Muscle of arm (tissue), 12 donors: ENCODE measurements around the gene PARD3B. TPM values are rescaled to one million over a fixed set of nuclear protein-coding genes. Genes with fewer than 3 reads are reported as not detected.

Experiments used
- DNase-seq: peaks from one replicate; pipeline ENCODE4 v3.0.0-alpha.2; 2013
- polyA plus RNA-seq, 12 donors: library from polyadenylated mRNA; unstranded; fragments of 120-200 nt; gene quantifications; one replicate each; pipeline ENCODE4 v1.2.1, GENCODE V29; 2013; ENCODE audit not compliant: insufficient read length in 12 of 12

Gene PARD3B
- polyA plus RNA-seq, 12 donors = 7.3 to 12.2 (median 8.5) TPM; not detected in 1

GRCh38 chr2:204834716-204835384 lies 289.6 kb downstream of the PARD3B start:
- DNase-seq = no peak

- no peak for DNase-seq
Measured at GRCh38 chr2:204835786-204836185, 290.5 kb downstream of the PARD3B start.

GRCh38 chr2:204840504-204840903 lies 295.2 kb downstream of the PARD3B start:
- DNase-seq = no peak

- no peak for DNase-seq
Measured at GRCh38 chr2:204842068-204842467, 296.8 kb downstream of the PARD3B start.

DNA sequence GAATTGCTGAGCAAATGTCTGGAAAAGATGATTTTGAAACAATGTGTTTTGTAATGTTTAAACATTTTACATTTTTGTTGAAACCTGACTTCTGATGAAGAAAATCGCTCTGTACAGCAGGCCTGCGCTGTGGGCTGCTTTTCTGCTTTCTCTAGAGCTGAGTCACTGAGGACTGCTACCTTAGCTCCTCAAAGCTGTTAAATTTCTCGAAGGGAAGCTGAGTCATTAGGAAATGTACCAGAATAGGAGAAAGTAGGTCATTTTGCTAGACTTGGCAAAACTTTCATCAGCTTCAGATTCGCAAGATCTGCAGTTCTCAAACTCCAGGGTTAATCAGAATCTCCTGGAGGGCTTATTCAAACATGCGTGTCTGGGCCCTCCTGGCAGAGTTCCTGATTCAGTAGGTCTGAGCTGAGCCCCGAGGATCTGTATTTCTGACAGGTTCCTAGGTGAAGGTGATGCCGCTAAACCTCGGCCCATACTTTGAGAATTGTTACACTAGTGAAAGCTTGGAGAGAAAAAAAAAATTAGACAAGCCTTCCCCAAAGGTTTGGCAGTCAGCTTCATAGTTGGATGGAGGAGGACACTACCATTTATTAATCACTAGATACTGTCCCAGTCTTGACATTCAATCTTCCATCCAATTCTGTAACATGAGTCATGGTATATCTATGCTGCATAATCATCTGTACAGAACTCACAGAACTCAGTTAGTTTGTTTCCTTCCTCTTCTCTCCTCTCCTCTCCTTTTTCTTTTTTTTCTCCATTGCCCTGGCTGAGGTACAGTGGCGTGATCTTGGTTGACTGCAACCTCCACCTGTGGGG lies 297.6 kb downstream of the PARD3B start:
- peak; percentile 49 for DNase-seq

GRCh38 chr2:204846471-204846870 lies 301.2 kb downstream of the PARD3B start:
- no peak for DNase-seq

DNA sequence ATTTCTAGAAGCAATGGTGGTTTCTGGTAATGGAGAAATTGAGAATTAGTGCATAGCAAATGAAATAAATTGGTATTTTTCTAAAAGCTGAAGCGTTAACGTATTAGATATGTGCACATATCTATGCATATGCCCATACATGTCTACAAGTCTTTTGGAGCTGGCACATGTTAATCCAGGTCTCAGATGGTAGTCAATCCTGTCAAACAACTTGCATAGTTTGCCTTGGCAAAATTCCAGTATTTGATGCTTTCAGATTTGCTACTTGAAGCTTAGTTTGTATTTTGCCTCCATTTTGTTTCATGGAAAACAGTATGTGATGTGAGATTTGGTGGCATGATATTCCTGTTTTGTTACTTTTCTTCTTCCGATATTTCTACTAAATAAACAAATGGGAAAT lies 304.6 kb downstream of the PARD3B start:
- DNase-seq = no peak

DNA sequence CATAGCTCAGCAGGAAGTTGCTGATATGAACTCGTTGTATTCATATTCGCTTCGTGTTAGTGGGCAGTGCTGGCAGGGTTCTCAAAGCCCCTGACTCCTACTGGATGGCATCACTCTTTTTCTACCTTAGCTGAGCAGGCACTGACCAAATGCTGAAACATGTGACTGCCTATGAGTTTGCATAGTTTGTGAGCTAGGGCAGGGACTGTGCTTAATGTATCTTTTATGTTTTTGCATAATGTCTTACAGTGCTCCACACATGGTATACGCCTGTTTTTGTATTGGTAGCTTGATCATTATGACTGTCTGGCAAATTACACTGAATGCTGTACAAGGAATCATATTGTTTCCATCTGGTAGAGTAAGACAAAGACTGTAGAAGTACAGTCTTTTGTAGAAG lies 305.3 kb downstream of the PARD3B start:
- peak; percentile 16 for DNase-seq

- DNase-seq = no peak
Measured at GRCh38 chr2:204853905-204854304, 308.6 kb downstream of the PARD3B start.

GRCh38 chr2:204860274-204860673 lies 315.0 kb downstream of the PARD3B start:
- DNase-seq = peak; percentile 22

GRCh38 chr2:204862809-204863208 lies 317.5 kb downstream of the PARD3B start:
- no peak for DNase-seq

- DNase-seq = no peak
Measured at GRCh38 chr2:204863336-204863735, 318.1 kb downstream of the PARD3B start.

GRCh38 chr2:204869132-204869823 lies 324.0 kb downstream of the PARD3B start:
- no peak for DNase-seq

DNA sequence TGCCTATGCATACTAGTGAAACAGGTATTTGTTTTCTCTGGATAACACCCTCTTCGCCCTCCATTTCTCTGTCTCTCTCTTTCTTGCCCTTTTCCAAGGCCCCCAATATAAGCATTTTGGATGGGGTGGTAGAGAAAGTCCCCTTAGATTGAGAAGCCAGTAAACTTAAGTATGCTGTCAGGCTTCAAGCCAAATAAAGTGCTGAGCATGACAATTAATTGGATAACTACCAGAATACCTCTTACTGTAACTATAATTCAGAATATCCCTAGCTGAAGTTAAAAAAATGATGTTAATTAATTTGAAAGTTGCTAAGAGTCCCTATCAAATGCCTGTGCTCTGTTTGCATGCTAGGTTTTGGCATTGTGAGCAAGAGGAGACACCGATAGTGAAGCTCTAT lies 324.8 kb downstream of the PARD3B start:
- DNase-seq = no peak

- peak; percentile 15 for DNase-seq
Measured at GRCh38 chr2:204871231-204871953, 326.1 kb downstream of the PARD3B start.

GRCh38 chr2:204876311-204876710 lies 331.0 kb downstream of the PARD3B start:
- no peak for DNase-seq

DNA sequence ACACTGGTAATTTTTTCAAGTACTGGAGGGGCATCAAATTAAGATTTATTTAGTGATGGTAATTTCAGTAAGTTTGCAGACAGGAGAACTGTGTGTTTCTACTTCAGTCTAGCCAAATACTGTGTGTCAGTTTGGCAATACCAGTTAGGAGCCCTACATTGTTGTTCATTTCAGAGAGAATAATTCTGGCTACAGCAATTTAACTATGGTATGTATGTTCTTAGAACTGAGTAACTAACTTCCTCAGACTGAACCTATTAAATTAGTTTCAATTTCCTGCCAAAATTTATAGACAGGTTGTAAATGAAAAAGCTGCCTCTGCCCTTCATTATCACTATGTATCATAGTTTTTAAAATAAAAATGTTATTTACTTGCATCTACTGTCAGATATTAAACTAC lies 332.4 kb downstream of the PARD3B start:
- no peak for DNase-seq

GRCh38 chr2:204880928-204881327 lies 335.7 kb downstream of the PARD3B start:
- DNase-seq = no peak

- DNase-seq = no peak
Measured at GRCh38 chr2:204881655-204882054, 336.4 kb downstream of the PARD3B start.

DNA sequence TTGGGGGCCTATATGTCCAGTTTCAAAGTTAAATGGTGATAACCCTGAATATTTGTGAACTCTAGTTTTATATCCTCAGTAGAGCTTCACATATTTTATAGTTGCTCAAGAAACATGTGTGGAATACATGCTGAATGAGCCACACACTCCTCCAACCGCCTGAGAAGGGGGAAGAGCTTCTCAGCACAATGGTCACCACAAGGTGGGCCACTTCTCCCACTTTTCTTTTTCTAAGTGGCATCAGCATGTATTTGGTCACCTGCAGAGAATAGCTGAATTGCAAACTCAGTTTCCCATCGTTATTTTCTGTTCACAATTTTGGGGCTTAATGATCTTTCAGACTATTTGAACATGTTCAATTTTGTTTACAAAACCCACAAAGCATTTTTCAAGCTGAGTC lies 340.5 kb downstream of the PARD3B start:
- DNase-seq = no peak

DNA sequence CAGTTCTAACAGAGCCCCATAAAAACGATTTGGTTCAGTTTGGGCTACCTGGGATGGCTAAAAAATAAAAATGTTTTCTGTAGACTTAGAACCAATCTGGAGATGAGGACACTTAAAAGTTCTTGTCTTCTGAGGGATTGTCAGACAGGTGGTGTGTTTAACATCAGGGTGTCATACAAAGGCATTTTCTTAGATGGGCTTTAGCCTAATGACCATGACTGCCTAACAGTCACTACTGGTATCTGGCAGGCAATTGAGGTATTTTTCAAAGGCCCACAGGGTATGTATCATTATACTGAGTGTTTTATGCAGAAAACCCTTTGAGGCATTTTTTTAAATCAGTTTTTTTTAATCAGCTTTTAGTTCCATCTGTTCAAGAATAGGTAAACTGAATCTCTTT lies 341.4 kb downstream of the PARD3B start:
- DNase-seq = no peak

GRCh38 chr2:204888222-204888621 lies 342.9 kb downstream of the PARD3B start:
- no peak for DNase-seq
